Endothelial cell of umbilical vein (primary cell): ENCODE results near the gene PLD1. TPM values are rescaled to one million over a fixed set of nuclear protein-coding genes. Genes with fewer than 3 reads are reported as not detected.

Experiments used
- BruUV-seq: library from RNA; stranded (reverse); fragments of 400-500 nt; replicated peaks from 2 replicates; lab custom pipeline; 2021; lab: Mats Ljungman, UMichigan
- CTCF ChIA-PET: fragments of 300-600, 350-600 bp; sonication (Branson Sonifier 250); formaldehyde crosslinking; loops from one replicate; lab custom pipeline; 2021; ENCODE audit warnings: antibody characterized with exemption, inconsistent platforms; lab: Charles Lee
- POLR2A ChIA-PET: fragments of 300-600, 350-600 bp; sonication (Branson Sonifier 250); formaldehyde crosslinking; loops from one replicate; lab custom pipeline; 2021; ENCODE audit warnings: antibody characterized with exemption, inconsistent platforms; lab: Charles Lee
- DNase-seq: peaks from one replicate; pipeline ENCODE4 v3.0.0-alpha.2; 2011; ENCODE audit warnings: low read depth, low spot score
- FAIRE-seq: peaks from 2 replicates; lab custom pipeline; 2011; peaks lifted over from hg19 to GRCh38; lab: Jason Lieb, UNC
- H2AFZ ChIP-seq: 2 replicates; pipeline ENCODE4 v1.6.0; 2012; ENCODE audit warnings: low read depth, low read length, control low read depth, inconsistent platforms
- H3K27ac ChIP-seq: 2 replicates; pipeline ENCODE4 v1.5.1; 2011; ENCODE audit warnings: low read depth, mild to moderate bottlenecking, control low read depth, low read length, moderate library complexity; ENCODE audit not compliant: insufficient read depth
- H3K27me3 ChIP-seq, 2 experiments: 2 replicates each; pipeline versions ENCODE4 v1.6.0 to v1.6.1; 2011; ENCODE audit warnings: low read length in 2 of 2, mixed read lengths in 1 of 2; ENCODE audit not compliant: control insufficient read depth in 2 of 2, insufficient read depth in 2 of 2
- H3K36me3 ChIP-seq, 2 experiments: 2 replicates in 1 of 2; 3 replicates in 1 of 2; pipeline ENCODE4 v1.5.1; 2011; ENCODE audit warnings: low read length in 2 of 2, mild to moderate bottlenecking in 1 of 2, moderate library complexity in 1 of 2; ENCODE audit not compliant: control insufficient read depth in 2 of 2, insufficient read depth in 2 of 2; ENCODE audit errors: extremely low read depth in 1 of 2
- H3K4me1 ChIP-seq: 3 replicates; pipeline ENCODE4 v1.5.1; 2011; ENCODE audit warnings: mild to moderate bottlenecking, low read length; ENCODE audit not compliant: control insufficient read depth, insufficient read depth; ENCODE audit errors: extremely low read depth
- H3K4me2 ChIP-seq: 2 replicates; pipeline ENCODE4 v1.6.1; 2011; ENCODE audit warnings: low read length, control low read depth, mixed read lengths; ENCODE audit not compliant: insufficient read depth
- H3K4me3 ChIP-seq, 3 experiments: fragments of 200-600 bp in 1 of 3; sonication (generic), shearing (Covaris generic) in 1 of 3; replicated peaks in 1 of 3; 2 replicates each; pipeline ENCODE4 v1.5.1; 2011 to 2016; ENCODE audit warnings: control low read depth in 3 of 3, low read length in 3 of 3, mild to moderate bottlenecking in 2 of 3, inconsistent platforms in 1 of 3, low read depth in 1 of 3, moderate library complexity in 1 of 3; ENCODE audit not compliant: insufficient read depth in 1 of 3
- H3K79me2 ChIP-seq: 2 replicates; pipeline ENCODE4 v1.6.0; 2012; ENCODE audit warnings: low read length, inconsistent platforms; ENCODE audit not compliant: control insufficient read depth, insufficient read depth
- H3K9ac ChIP-seq: replicated peaks from 2 replicates; pipeline ENCODE3; 2011; ENCODE audit warnings: low read length, control low read depth; ENCODE audit not compliant: insufficient read depth; ENCODE audit errors: extremely low read depth
- H3K9me1 ChIP-seq: replicated peaks from 3 replicates; pipeline ENCODE4 v1.6.0; 2011; ENCODE audit warnings: mild to moderate bottlenecking, low read length; ENCODE audit not compliant: control insufficient read depth, insufficient read depth; ENCODE audit errors: extremely low read depth
- H3K9me3 ChIP-seq: replicated peaks from 2 replicates; pipeline ENCODE4 v1.5.1; 2012; ENCODE audit warnings: low read length, inconsistent platforms; ENCODE audit not compliant: control insufficient read depth, insufficient read depth
- H4K20me1 ChIP-seq: replicated peaks from 2 replicates; pipeline ENCODE3; 2011; ENCODE audit warnings: mild to moderate bottlenecking, low read length; ENCODE audit not compliant: control insufficient read depth, insufficient read depth; ENCODE audit errors: extremely low read depth
- EZH2 ChIP-seq: IDR thresholded peaks from 2 replicates; pipeline ENCODE4 v1.6.1; 2012; ENCODE audit warnings: borderline replicate concordance, low read depth, mild to moderate bottlenecking, moderate library complexity, low read length, inconsistent platforms; ENCODE audit not compliant: severe bottlenecking
- FOS ChIP-seq: IDR thresholded peaks from 2 replicates; pipeline ENCODE4 v1.6.1; 2011; ENCODE audit warnings: mild to moderate bottlenecking, low read length, moderate library complexity, borderline replicate concordance; ENCODE audit not compliant: insufficient read depth
- GATA2 ChIP-seq: IDR thresholded peaks from 2 replicates; pipeline ENCODE4 v1.7.0; 2011; ENCODE audit warnings: low read depth, mild to moderate bottlenecking, moderate library complexity, mixed read lengths, low read length; ENCODE audit not compliant: insufficient read length, insufficient read depth
- JUN ChIP-seq: IDR thresholded peaks from 2 replicates; pipeline ENCODE4 v1.6.1; 2011; ENCODE audit warnings: borderline replicate concordance, low read depth; ENCODE audit not compliant: insufficient read length, insufficient read depth
- MYC ChIP-seq: IDR thresholded peaks from one replicate; pipeline ENCODE4 v1.6.1; 2011; ENCODE audit warnings: mild to moderate bottlenecking, low read depth, low read length
- POLR2A ChIP-seq: IDR thresholded peaks from 2 replicates; pipeline ENCODE4 v1.6.1; 2012; ENCODE audit warnings: low read depth, mild to moderate bottlenecking, control low read depth, low read length
- POLR2AphosphoS5 ChIP-seq: IDR thresholded peaks from 2 replicates; pipeline ENCODE4 v1.6.1; 2012; ENCODE audit warnings: low read depth, mild to moderate bottlenecking, control low read depth, low read length, moderate library complexity; ENCODE audit not compliant: insufficient read depth
- dilution Hi-C: fragments of 300-500 bp; cut with MboI; formaldehyde crosslinking; loops from one replicate; pipeline ENCODE4 v1.15.0; 2019; ENCODE audit warnings: low sequenced_read_pairs; ENCODE audit not compliant: extremely low pct_ligation_motif_present
- intact Hi-C: fragments of 100-400 bp; cut with micrococcal nuclease; formaldehyde crosslinking; loops from one replicate; pipeline ENCODE4 v1.10.0; 2022
- polyA plus RNA-seq, 4 experiments: library from polyadenylated mRNA; depleted of rRNA in 3 of 4; stranded (reverse) in 3 of 4; unstranded in 1 of 4; fragments of >200 nt; gene quantifications; 2 replicates each; pipeline versions ENCODE4 v1.2.1 to v1.2.3, GENCODE V29; 2011 to 2012; ENCODE audit warnings: missing spikeins in 1 of 4
- total RNA-seq: library from RNA; stranded (reverse); gene quantifications from 2 replicates; pipeline ENCODE4 v1.2.3, GENCODE V29; 2021
- TF ChIP-seq, protein P1 (sequence below), 2 donors: IDR thresholded peaks; 1 replicate in 1 of 2; 2 replicates in 1 of 2; pipeline ENCODE4 v1.5.1; 2011; ENCODE audit warnings: low read length in 2 of 2, mild to moderate bottlenecking in 2 of 2, moderate library complexity in 2 of 2, control low read depth in 1 of 2, inconsistent platforms in 1 of 2, low read depth in 1 of 2; ENCODE audit not compliant: insufficient read depth in 1 of 2; ENCODE audit errors: extremely low read depth in 1 of 2
- TF ChIP-seq, protein P2 (sequence below): IDR thresholded peaks from 2 replicates; pipeline ENCODE4 v1.6.1; 2011; ENCODE audit not compliant: insufficient read depth, insufficient read length

The PLD1 gene
- total and polyA plus RNA-seq, 2 donors (not counting 3 experiments of a cell fraction or from before 2014, with no cell fraction given) = 42.0 to 108 TPM

DNA sequence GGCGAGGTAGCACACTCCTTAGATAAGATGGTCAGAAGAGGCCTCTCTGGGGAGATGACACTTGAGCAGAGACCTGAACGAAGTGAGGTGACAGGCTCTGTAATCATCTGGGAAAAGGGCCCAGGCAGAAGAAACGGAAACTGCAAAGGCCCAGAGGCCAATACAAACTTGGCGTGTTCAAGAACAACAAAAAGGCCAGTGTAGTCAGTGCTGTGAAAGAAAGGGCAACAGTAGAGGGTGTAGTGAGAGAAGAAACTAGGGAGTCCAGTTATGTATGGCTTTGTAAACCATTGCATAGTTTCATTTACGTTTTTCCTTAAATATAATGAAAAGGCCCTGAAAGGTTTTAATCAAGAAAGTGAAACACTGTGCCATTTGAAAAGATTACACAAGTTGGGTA lies 31.8 kb downstream of the PLD1 start:
- dilution Hi-C loops (no loop called here), intact Hi-C loops (no loop called here)
- BruUV-seq = no TSS peak
- DNase-seq (peak; percentile 74), FAIRE-seq (no peak)
- Histone ChIP-seq H3K4me1 (peaks cover 43% of the 10 kb centered on the region), H3K4me3 (no peak overlapping the region), H3K9ac (no peak overlapping the region), H3K36me3 (no peaks in the 10 kb centered on the region), H3K79me2 (peaks cover 24% of the 10 kb centered on the region), H3K27ac (peak overlapping the region; percentile 28), H2AFZ (peak overlapping the region; percentile 9), H3K9me1 (no peaks in the 10 kb centered on the region), H3K4me2 (no peak overlapping the region), H3K9me3 (no peaks in the 10 kb centered on the region), H4K20me1 (no peaks in the 10 kb centered on the region), H3K27me3 (no peaks in the 10 kb centered on the region)
- TF ChIP-seq, protein P1, sequence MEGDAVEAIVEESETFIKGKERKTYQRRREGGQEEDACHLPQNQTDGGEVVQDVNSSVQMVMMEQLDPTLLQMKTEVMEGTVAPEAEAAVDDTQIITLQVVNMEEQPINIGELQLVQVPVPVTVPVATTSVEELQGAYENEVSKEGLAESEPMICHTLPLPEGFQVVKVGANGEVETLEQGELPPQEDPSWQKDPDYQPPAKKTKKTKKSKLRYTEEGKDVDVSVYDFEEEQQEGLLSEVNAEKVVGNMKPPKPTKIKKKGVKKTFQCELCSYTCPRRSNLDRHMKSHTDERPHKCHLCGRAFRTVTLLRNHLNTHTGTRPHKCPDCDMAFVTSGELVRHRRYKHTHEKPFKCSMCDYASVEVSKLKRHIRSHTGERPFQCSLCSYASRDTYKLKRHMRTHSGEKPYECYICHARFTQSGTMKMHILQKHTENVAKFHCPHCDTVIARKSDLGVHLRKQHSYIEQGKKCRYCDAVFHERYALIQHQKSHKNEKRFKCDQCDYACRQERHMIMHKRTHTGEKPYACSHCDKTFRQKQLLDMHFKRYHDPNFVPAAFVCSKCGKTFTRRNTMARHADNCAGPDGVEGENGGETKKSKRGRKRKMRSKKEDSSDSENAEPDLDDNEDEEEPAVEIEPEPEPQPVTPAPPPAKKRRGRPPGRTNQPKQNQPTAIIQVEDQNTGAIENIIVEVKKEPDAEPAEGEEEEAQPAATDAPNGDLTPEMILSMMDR (IDR thresholded peaks at IDR 0.05; ENCODE audit: extremely low read depth in 1 of 2, insufficient read depth in 1 of 2, low read depth in 1 of 2, low read length in 2 of 2) = no peak
- TF ChIP-seq, protein P2, sequence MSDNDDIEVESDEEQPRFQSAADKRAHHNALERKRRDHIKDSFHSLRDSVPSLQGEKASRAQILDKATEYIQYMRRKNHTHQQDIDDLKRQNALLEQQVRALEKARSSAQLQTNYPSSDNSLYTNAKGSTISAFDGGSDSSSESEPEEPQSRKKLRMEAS = no peak
- POLR2A ChIA-PET = no interaction called here
- CTCF ChIA-PET = no interaction called here

DNA sequence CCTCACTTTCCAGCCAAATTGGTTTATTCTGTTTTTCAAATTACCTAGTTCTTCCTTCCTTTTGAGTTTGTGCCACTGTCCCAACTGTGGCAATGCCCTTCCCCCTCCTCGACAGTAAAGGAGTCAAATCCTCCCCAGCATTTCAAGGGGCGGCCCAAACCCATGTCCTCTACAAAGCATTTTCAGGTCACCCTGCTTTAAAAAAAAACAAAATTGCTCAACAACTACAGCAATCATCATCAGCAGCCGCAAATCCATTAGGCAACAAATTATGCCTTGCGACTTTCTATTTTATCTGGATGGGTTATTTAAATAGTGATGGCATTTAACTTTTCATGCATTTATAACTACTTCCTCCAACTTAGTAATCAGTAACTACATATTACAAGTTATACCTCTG lies 32.7 kb downstream of the PLD1 start:
- FAIRE-seq (no peak), DNase-seq (no peak)
- no peak for TF ChIP-seq JUN
- TF ChIP-seq POLR2A = no peak
- TF ChIP-seq GATA2 = no peak
- no peak for TF ChIP-seq FOS
- TF ChIP-seq EZH2 = no peak
- no peak for TF ChIP-seq MYC
- TF ChIP-seq POLR2AphosphoS5 = no peak
- TF ChIP-seq, protein P2 = no peak
- TF ChIP-seq, protein P1 (IDR thresholded peaks at IDR 0.05; ENCODE audit: extremely low read depth in 1 of 2, insufficient read depth in 1 of 2, low read depth in 1 of 2, low read length in 2 of 2) = no peak
- H3K27ac ChIP-seq = peak overlapping the region; percentile 17
- no peak overlapping the region for H3K9ac ChIP-seq
- no peak overlapping the region for H3K4me3 ChIP-seq
- no peaks in the 10 kb centered on the region for H4K20me1 ChIP-seq
- ChIA-PET POLR2A (no interaction called here), CTCF (interaction anchor here (0.8 to 3.4 kb wide), 6 partner anchors 11 to 262 kb away, joined by 3 to 24 read pairs (median 3); partner anchors contain the start of gene FNDC3B)
- H3K4me1 ChIP-seq = peaks cover 36% of the 10 kb centered on the region
- H3K79me2 ChIP-seq = peaks cover 21% of the 10 kb centered on the region
- H3K36me3 ChIP-seq = no peaks in the 10 kb centered on the region
- no TSS peak for BruUV-seq
- no peaks in the 10 kb centered on the region for H3K9me1 ChIP-seq
- dilution Hi-C loops (no loop called here), intact Hi-C loops (no loop called here)
- no peaks in the 10 kb centered on the region for H3K9me3 ChIP-seq
- no peaks in the 10 kb centered on the region for H3K27me3 ChIP-seq
- H2AFZ ChIP-seq = no peak overlapping the region
- peak overlapping the region; percentile 7 for H3K4me2 ChIP-seq
